OCI-LY7 (cell line): ENCODE results near the gene PCYOX1L.

Experiments
- EZH2phosphoT487 ChIP-seq: fragments of 200-600 bp; sonication (generic); IDR thresholded peaks from 2 replicates; pipeline ENCODE4 v1.6.1; 2018; ENCODE audit warnings: low read depth, borderline replicate concordance, mild to moderate bottlenecking, mixed run types, antibody characterized with exemption, low read length, moderate library complexity, mixed read lengths
- TF ChIP-seq, protein P1 (sequence below): fragments of 200-600 bp; sonication (generic); conservative IDR thresholded peaks from 2 replicates; pipeline ENCODE4 v1.5.1; 2014; ENCODE audit warnings: mild to moderate bottlenecking, antibody characterized with exemption, low read length, moderate library complexity, mixed read lengths

DNA sequence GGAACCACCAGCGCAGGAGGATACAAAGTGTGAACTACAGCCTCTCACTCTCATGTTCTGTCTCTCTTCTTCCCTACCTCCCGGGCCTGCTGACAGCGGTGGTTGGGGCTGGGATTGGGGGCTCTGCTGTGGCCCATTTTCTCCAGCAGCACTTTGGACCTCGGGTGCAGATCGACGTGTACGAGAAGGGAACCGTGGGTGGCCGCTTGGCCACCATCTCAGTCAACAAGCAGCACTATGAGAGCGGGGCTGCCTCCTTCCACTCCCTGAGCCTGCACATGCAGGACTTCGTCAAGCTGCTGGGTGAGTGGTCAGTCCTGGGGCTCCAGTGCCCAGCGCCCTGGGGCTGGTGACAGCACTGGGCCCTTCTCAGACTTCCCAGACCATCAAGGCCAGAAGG is 4.7 kb downstream of the PCYOX1L start:
- TF ChIP-seq, protein P1, sequence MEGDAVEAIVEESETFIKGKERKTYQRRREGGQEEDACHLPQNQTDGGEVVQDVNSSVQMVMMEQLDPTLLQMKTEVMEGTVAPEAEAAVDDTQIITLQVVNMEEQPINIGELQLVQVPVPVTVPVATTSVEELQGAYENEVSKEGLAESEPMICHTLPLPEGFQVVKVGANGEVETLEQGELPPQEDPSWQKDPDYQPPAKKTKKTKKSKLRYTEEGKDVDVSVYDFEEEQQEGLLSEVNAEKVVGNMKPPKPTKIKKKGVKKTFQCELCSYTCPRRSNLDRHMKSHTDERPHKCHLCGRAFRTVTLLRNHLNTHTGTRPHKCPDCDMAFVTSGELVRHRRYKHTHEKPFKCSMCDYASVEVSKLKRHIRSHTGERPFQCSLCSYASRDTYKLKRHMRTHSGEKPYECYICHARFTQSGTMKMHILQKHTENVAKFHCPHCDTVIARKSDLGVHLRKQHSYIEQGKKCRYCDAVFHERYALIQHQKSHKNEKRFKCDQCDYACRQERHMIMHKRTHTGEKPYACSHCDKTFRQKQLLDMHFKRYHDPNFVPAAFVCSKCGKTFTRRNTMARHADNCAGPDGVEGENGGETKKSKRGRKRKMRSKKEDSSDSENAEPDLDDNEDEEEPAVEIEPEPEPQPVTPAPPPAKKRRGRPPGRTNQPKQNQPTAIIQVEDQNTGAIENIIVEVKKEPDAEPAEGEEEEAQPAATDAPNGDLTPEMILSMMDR = no peak
- no peak for TF ChIP-seq EZH2phosphoT487
